NCI-H446 treated with DMSO at 0.1 percent for 48 hours (cell line): ENCODE data around the gene THEM5.

Experiments
- DNase-seq: peaks from one replicate; lab custom pipeline; 2025; lab: John Stamatoyannopoulos, UW

The THEM5 gene

GRCh38 chr1:151819976-151820623 is 33.4 kb downstream of the THEM5 start:
- DNase-seq: no peak

- no peak for DNase-seq
These were observed 34.2 kb downstream of the THEM5 start for GRCh38 chr1:151819227-151819835.

GRCh38 chr1:151817353-151817730 is 36.2 kb downstream of the THEM5 start:
- no peak for DNase-seq

GRCh38 chr1:151816548-151817352 is 36.8 kb downstream of the THEM5 start:
- no peak for DNase-seq

GRCh38 chr1:151815716-151816327 is 37.7 kb downstream of the THEM5 start:
- no peak for DNase-seq

- no peak for DNase-seq
These were observed 38.5 kb downstream of the THEM5 start for GRCh38 chr1:151814971-151815545.

- no peak for DNase-seq
These were observed 39.1 kb downstream of the THEM5 start for GRCh38 chr1:151814426-151814825.

GRCh38 chr1:151813271-151813977 is 40.1 kb downstream of the THEM5 start:
- no peak for DNase-seq

- DNase-seq: peak; percentile 11
These were observed 42.3 kb downstream of the THEM5 start for GRCh38 chr1:151811181-151811580.

GRCh38 chr1:151809985-151810556 is 43.4 kb downstream of the THEM5 start:
- no peak for DNase-seq

GRCh38 chr1:151809290-151809984 is 44.1 kb downstream of the THEM5 start:
- no peak for DNase-seq

- DNase-seq: no peak
These were observed 45.7 kb downstream of the THEM5 start for GRCh38 chr1:151807766-151808165.

GRCh38 chr1:151807131-151807530 is 46.4 kb downstream of the THEM5 start:
- no peak for DNase-seq

- DNase-seq: no peak
These were observed 47.3 kb downstream of the THEM5 start for GRCh38 chr1:151806170-151806569.

GRCh38 chr1:151805066-151805820 is 48.3 kb downstream of the THEM5 start, which contains the start of gene LINGO4:
Gene LINGO4, minus strand, starts transcription at chr1:151805419. Its CDS starts 2,715 bp downstream, at chr1:151802704.
- DNase-seq: no peak

- no peak for DNase-seq
These were observed 49.6 kb downstream of the THEM5 start for GRCh38 chr1:151803915-151804314.

GRCh38 chr1:151803164-151803563 is 50.3 kb downstream of the THEM5 start:
- no peak for DNase-seq

GRCh38 chr1:151802372-151802771 is 51.1 kb downstream of the THEM5 start:
- no peak for DNase-seq

GRCh38 chr1:151801846-151802245 is 51.7 kb downstream of the THEM5 start:
- no peak for DNase-seq

GRCh38 chr1:151801310-151801820 is 52.1 kb downstream of the THEM5 start:
- no peak for DNase-seq
